Sigmoid colon (tissue), 7 donors: ENCODE measurements around the gene FAM168A. TPM values are rescaled to one million over a fixed set of nuclear protein-coding genes. Genes with fewer than 3 reads are reported as not detected.

Source experiments
- DNase-seq: peaks from one replicate; pipeline ENCODE4 v3.0.0-alpha.2; 2019
- H3K27ac ChIP-seq, 4 donors: fragments of 200-600 bp; sonication (generic); one replicate each; pipeline ENCODE4 v1.5.1; 2016 to 2019; ENCODE audit warnings: mild to moderate bottlenecking in 1 of 4
- H3K27me3 ChIP-seq, 3 donors: fragments of 200-600 bp; sonication (generic); one replicate each; pipeline ENCODE4 v1.5.1; 2019; ENCODE audit warnings: mild to moderate bottlenecking in 1 of 3
- H3K36me3 ChIP-seq, 4 donors: fragments of 200-600 bp; sonication (generic); one replicate each; pipeline ENCODE4 v1.5.1; 2016 to 2019
- H3K4me1 ChIP-seq, 4 donors: fragments of 200-600 bp; sonication (generic); one replicate each; pipeline ENCODE4 v1.5.1; 2017 to 2019
- H3K4me3 ChIP-seq, 4 donors: fragments of 200-600 bp; sonication (generic); one replicate each; pipeline ENCODE4 v1.5.1; 2017 to 2019; ENCODE audit warnings: mild to moderate bottlenecking in 2 of 4, moderate library complexity in 1 of 4
- H3K9me3 ChIP-seq, 4 donors: fragments of 200-600 bp in 3 of 4; sonication (generic) in 3 of 4; one replicate each; pipeline versions ENCODE4 v1.5.1 to v1.6.1; 2013 to 2019
- EP300 ChIP-seq, 4 donors: sonication (generic); formaldehyde crosslinking; IDR thresholded peaks; one replicate each; pipeline ENCODE4 v1.6.1; 2017; ENCODE audit warnings: antibody characterized with exemption in 4 of 4
- POLR2A ChIP-seq, 2 donors: fragments of 450-650 bp; IDR thresholded peaks; one replicate each; pipeline ENCODE4 v1.6.1; 2016; ENCODE audit warnings: antibody characterized with exemption in 2 of 2, mild to moderate bottlenecking in 2 of 2, moderate library complexity in 2 of 2
- POLR2AphosphoS5 ChIP-seq, 4 donors: sonication (generic); formaldehyde crosslinking; IDR thresholded peaks; one replicate each; pipeline ENCODE4 v1.6.1; 2017; ENCODE audit warnings: antibody characterized with exemption in 4 of 4
- WGBS, 2 donors: extraction: QIAGEN DNeasy Blood & Tissue Kit; methylation state at CpG; one replicate each; pipeline ENCODE4 v1.1.7; 2013; 5-methylcytosine and 5-hydroxymethylcytosine counted together
- intact Hi-C: fragments of 100-400 bp; cut with DNase I; formaldehyde crosslinking; loops from one replicate; pipeline ENCODE4 v1.15.1; 2023
- polyA plus RNA-seq, 3 donors: library from polyadenylated mRNA; stranded (reverse); fragments of 200-250 nt; gene quantifications; one replicate each; pipeline ENCODE4 v1.2.3, GENCODE V29; 2013
- total RNA-seq, 4 donors: library from RNA; depleted of rRNA; stranded (reverse); fragments of >200 nt; gene quantifications; one replicate each; pipeline ENCODE4 v1.1.0, GENCODE V29; 2016
- TF ChIP-seq, protein P1 (sequence below), 4 experiments: fragments of 450-650 bp in 3 of 4; fragments of 200-600 bp in 1 of 4; IDR thresholded peaks; one replicate each; pipeline ENCODE4 v1.5.1; 2016 to 2019; ENCODE audit warnings: antibody characterized with exemption in 4 of 4, mild to moderate bottlenecking in 3 of 4, moderate library complexity in 2 of 4
- donor health status: healthy with polysubstance abuse.
- donor health status: Bipolar disorder and iron deficiency.
- donor health status: healthy.

FAM168A gene
- total and polyA plus RNA-seq, 7 donors, result 3.6 to 37.7 (median 20.7) TPM

DNA sequence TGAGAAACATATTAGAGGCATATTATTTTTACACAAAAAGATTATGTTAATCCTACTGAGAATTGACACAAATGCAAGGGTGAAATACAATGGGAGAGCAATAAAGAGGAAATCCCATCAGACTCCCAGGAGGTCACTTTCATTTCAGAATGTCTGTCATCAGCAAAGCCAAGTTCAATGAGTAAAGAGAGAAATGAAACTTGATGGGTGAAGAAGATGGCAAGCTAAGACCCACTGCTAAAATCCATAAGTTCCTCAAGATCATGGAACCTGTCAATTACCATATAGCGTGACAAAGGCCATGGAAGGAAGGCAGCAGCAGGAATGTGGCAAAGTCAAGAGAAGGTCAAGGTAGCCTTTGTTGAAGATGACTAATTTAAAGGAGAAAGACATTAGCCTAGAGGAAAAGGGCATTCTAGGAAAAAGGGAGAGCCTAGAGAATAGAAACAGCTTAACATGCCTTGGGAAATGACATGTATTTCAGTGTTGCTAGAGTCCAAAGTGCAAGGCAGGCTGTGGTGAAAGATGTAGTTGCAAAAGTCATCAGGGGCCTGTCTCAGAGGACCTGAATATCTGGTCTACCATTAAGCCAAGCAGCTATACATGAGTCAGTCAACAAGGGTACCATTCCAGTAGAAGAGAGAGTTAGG is 43.1 kb downstream of the FAM168A start:
- H3K4me3 ChIP-seq, result no peak overlapping the region
- TF ChIP-seq, protein P1, sequence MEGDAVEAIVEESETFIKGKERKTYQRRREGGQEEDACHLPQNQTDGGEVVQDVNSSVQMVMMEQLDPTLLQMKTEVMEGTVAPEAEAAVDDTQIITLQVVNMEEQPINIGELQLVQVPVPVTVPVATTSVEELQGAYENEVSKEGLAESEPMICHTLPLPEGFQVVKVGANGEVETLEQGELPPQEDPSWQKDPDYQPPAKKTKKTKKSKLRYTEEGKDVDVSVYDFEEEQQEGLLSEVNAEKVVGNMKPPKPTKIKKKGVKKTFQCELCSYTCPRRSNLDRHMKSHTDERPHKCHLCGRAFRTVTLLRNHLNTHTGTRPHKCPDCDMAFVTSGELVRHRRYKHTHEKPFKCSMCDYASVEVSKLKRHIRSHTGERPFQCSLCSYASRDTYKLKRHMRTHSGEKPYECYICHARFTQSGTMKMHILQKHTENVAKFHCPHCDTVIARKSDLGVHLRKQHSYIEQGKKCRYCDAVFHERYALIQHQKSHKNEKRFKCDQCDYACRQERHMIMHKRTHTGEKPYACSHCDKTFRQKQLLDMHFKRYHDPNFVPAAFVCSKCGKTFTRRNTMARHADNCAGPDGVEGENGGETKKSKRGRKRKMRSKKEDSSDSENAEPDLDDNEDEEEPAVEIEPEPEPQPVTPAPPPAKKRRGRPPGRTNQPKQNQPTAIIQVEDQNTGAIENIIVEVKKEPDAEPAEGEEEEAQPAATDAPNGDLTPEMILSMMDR (IDR thresholded peaks at IDR 0.05), result no peak
- TF ChIP-seq EP300 (IDR thresholded peaks at IDR 0.05), result no peak
- TF ChIP-seq POLR2A (IDR thresholded peaks at IDR 0.05), result no peak
- no peak for TF ChIP-seq POLR2AphosphoS5 (IDR thresholded peaks at IDR 0.05)
- no peak for DNase-seq
- no peaks in the 10 kb centered on the region for H3K36me3 ChIP-seq
- WGBS, 2 donors, result 92 to 97% methylated on average over 1 of the region's 1 CpG
- intact Hi-C loops, result no loop called here
- H3K9me3 ChIP-seq, result no peaks in the 10 kb centered on the region
- no peaks in the 10 kb centered on the region for H3K27me3 ChIP-seq
- H3K27ac ChIP-seq, result no peak overlapping the region
- peaks cover 0 to 16% (median 11%) of the 10 kb centered on the region in 4 donors for H3K4me1 ChIP-seq

- intact Hi-C loops, result no loop called here
- Histone ChIP-seq H3K36me3 (no peaks in the 10 kb centered on the region), H3K27me3 (no peaks in the 10 kb centered on the region)
Observed at GRCh38 chr11:73553266-73553665, 44.6 kb downstream of the FAM168A start.

DNA sequence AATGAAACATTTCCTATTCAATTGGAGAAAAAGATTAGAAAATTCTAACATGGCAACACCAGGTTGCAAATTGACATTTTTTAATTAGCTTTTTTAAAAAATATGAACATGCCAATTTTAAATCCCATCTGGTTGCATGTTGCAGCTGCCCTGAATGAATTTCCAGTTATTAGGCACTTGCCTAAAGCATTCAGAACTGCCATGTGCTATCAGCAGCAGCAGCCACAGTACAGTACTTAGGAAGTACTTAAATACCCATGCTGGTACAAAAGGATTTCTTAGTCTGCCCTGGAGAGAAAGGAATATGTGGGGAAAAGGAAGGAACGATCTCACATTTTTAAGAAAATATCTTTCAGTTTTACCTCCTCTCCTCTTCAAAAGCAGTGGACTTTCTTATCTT is 46.2 kb downstream of the FAM168A start:
- Histone ChIP-seq H3K27ac (no peak overlapping the region), H3K9me3 (no peaks in the 10 kb centered on the region), H3K4me1 (peaks cover 0 to 13% (median 8%) of the 10 kb centered on the region in 4 donors), H3K4me3 (no peak overlapping the region), H3K27me3 (no peaks in the 10 kb centered on the region), H3K36me3 (no peaks in the 10 kb centered on the region)
- 82 to 85% methylated on average over 1 of the region's 1 CpG for WGBS, 2 donors
- DNase-seq, result no peak
- TF ChIP-seq POLR2AphosphoS5 (IDR thresholded peaks at IDR 0.05), result no peak
- TF ChIP-seq EP300 (IDR thresholded peaks at IDR 0.05), result no peak
- no peak for TF ChIP-seq POLR2A (IDR thresholded peaks at IDR 0.05)
- TF ChIP-seq, protein P1 (IDR thresholded peaks at IDR 0.05), result no peak
- intact Hi-C loops, result no loop called here

More at GRCh38 chr11:73553266-73553665, 44.6 kb downstream of the FAM168A start:
- Histone ChIP-seq H3K27ac (no peak overlapping the region), H3K9me3 (no peaks in the 10 kb centered on the region), H3K4me1 (peaks cover 0 to 13% (median 8%) of the 10 kb centered on the region in 4 donors), H3K4me3 (no peak overlapping the region)
- TF ChIP-seq, protein P1 (IDR thresholded peaks at IDR 0.05), result no peak
- TF ChIP-seq EP300 (IDR thresholded peaks at IDR 0.05) (no peak), POLR2A (IDR thresholded peaks at IDR 0.05) (no peak), POLR2AphosphoS5 (IDR thresholded peaks at IDR 0.05) (no peak)
- DNase-seq, result no peak
- WGBS, 2 donors, result 90 to 92% methylated on average over 2 of the region's 2 CpGs

DNA sequence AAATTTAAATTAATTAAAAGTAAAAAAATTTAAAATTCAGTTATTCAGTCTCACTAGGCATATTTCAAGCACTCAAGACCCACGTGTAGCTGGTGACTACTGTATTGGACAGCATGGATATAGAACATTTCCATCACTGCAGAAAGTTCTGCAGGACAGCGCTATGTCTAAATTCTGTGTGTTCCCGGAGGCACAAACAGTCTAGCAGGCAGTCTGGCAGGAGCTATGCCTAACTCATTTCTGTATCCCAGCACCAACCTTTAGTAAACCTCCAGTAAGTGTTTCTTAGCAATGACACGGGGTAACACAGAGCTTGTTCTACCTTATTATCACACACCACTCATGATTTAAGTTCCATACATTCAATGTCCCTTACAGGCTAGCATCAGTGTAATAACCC is 48.5 kb downstream of the FAM168A start:
- H3K27me3 ChIP-seq, result no peaks in the 10 kb centered on the region
- H3K27ac ChIP-seq, result no peak overlapping the region
- no peak overlapping the region for H3K4me3 ChIP-seq
- 84 to 93% methylated on average over 4 of the region's 4 CpGs for WGBS, 2 donors
- peaks cover 0 to 10% (median 8%) of the 10 kb centered on the region in 4 donors for H3K4me1 ChIP-seq
- DNase-seq, result no peak
- no peak for TF ChIP-seq EP300 (IDR thresholded peaks at IDR 0.05)
- TF ChIP-seq, protein P1 (IDR thresholded peaks at IDR 0.05), result no peak
- no peak for TF ChIP-seq POLR2A (IDR thresholded peaks at IDR 0.05)
- TF ChIP-seq POLR2AphosphoS5 (IDR thresholded peaks at IDR 0.05), result no peak
- intact Hi-C loops, result no loop called here
- no peaks in the 10 kb centered on the region for H3K9me3 ChIP-seq
- no peaks in the 10 kb centered on the region for H3K36me3 ChIP-seq
